HG03432 (cell line): ENCODE data around the gene DKC1.
"Not testable (repeated sequence)": the region's sequence is repeated elsewhere in the genome, so short reads cannot be mapped to it uniquely, and the experiment has no call there.

Experiments
- ATAC-seq: cut with Tn5 transposase; IDR thresholded peaks from one replicate; pipeline ENCODE4 v1.9.1; 2021; ENCODE audit warnings: mild to moderate bottlenecking, moderate library complexity; ENCODE audit not compliant: unreplicated experiment

The DKC1 gene

GRCh38 chrX:154785716-154786115 is 23.1 kb downstream of the DKC1 start:
- ATAC-seq: no peak

- no peak for ATAC-seq
Observed at GRCh38 chrX:154791467-154791866, 28.8 kb downstream of the DKC1 start.

DNA sequence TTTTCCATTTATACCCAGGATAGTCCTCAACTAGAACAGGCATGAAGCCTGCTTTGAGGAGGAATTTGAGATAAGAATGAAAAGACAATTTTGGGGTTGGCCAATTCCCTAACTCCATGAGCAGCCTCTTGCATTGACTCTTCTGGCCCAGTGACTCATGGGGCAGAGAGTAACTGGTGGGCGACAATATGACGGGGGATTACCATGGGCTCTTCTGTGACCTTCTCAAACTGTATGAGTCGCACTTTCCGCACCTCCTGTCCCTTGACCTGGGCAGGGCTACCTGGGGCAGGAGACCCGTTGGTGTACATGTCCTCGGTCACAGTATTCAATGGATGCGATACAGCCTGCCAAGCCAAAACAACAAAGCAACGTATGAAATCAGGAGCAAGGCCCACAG is 29.3 kb downstream of the DKC1 start:
- ATAC-seq: no peak

DNA sequence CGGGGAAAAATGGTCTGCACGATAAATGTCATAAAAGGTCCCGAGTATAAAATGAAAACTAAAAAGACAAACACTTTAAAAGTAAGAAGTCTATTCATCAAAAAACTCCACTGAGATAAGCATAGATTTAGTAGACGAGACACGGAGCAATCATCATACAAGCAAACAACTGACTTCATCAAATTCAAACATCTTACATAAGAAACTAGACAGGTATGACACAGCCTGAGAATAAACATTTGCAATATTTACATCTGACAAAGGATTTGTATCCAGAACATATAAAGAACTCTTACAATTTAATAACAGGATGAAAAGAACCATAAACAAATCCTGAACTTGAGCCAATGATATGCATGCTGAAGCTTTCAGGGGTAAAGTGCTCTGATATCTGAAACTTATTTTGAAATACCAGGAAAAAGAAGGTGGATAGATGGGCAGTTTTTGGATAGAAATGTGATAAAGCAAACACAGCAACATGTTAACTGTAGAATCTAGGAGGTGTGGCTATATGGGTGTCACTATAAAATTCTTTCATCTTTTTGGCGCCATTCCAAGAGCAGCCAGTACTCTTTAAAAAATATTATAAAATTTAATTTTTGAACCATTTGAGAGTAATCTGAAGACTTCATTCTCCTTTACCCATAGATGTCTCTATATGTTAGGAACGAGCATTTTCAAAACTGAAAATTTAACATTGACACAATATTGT is 30.6 kb downstream of the DKC1 start:
- no peak for ATAC-seq

DNA sequence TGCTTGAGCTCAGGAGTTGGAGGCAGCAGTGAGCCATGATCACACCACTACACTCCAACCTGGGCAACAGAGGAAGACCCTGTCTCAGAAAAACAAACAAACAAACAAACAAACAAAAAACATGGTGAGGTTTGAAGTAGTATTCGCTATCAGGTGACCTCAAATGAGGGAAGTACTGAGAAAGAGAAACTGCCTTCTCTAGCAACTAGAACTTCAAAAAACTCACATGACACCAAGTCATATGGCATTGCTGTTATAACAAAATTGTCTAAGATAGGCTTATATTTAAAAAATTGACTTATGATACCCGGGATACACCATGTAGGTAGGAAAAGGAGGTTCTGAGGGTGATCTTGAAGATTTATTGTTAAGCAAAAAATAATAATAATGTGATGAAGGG is 32.4 kb downstream of the DKC1 start:
- no peak for ATAC-seq

DNA sequence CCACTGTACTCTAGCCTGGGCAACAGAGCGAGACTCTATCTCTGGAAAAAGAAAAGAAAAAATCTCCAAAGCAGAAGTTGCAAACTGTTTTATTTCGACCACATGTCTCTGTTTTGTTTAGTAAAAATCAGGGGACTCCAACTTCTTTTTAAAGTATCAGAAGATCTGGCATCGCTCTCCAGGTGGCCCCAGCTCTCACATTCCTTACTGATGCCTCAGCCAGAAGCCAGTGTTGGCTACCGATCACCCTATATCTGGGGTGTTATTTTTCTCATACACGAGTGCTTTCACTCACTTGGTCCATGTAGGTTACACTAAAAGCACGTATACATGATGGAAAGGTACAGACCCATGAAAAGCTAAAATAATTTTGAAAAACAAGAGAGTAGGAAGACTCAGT is 34.3 kb downstream of the DKC1 start:
- ATAC-seq: no peak

- ATAC-seq: no peak
Observed at GRCh38 chrX:154799556-154800348, 37.1 kb downstream of the DKC1 start.

GRCh38 chrX:154800478-154801210 is 38.0 kb downstream of the DKC1 start:
- ATAC-seq: no peak

GRCh38 chrX:154802947-154803346 is 40.3 kb downstream of the DKC1 start:
- ATAC-seq: no peak

DNA sequence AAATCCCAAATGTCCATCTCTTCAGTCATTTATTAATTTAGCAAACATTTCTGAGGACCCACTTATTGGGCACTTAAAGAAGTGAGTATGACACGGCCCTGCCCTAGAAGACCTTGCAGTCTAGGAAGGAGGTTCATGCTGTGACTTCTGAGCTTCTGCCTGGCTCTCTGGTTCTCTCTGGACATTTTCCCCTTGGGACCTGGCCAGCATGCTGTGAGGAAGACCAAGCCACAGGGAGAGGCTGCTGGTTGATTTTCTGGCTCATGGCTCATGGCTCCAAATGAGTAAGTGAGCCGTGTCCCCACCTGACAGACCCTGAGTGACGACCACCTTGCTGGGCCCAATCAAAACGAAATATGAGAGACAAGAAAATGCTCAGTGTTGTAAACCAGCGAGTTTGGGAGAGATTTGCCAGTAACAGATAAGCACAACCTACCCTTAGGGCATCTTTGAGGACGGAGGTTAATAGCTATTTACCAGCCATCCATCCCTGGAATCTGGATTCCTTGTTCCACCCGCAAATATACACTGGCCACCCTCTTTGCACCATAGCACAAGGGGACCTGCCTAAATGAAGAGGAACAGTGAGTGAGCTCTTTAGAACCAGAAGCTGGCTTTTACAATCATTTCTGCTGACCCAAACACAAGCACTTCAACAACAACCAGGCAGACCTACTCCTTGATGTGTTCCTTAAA is 41.7 kb downstream of the DKC1 start:
- ATAC-seq: no peak

DNA sequence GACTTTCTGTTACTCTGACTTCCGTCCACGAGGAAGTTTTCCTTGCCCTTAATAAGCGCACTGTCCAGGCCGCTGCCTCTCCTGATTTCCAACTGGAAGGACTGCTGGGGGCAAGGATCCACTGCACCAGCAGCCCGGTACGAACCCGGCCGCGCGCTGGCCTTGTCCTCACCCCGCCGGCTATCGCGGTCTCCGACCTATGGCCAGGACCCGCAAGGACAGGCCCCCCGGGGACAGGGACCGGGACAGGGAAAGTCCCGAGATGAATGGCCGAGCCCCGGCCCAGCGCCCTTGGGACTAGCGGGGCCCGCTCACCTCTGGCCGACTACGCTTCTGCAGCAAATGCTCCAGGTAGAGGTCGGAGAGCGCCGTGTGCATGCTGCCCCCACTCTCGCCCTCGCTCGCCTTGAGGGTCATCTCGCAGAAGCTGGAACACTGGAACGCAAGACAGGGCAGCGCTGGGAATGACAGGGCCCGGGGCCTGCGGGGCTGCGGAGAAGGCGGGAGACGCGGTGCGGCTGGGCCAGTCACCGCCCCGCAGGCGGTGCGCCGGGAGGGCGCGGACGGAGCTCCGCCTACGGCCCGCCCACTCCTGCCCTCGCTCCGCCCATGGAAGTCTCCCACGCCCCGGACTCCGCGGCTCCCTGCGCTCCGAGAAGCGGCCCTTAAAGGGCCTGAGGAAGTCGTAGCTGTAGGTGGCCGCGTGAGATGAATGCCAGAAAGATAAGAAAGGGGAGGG is 42.5 kb downstream of the DKC1 start, which contains the start of gene MPP1:
TSS of gene MPP1 (minus strand) at position 529 of the 739 bp plus-strand sequence. CDS start at position 417, 112 bp downstream.
- ATAC-seq: peak; percentile 98

GRCh38 chrX:154805696-154806091 is 43.0 kb downstream of the DKC1 start:
- no peak for ATAC-seq

- no peak for ATAC-seq
Observed at GRCh38 chrX:154806837-154807501, 44.3 kb downstream of the DKC1 start.

DNA sequence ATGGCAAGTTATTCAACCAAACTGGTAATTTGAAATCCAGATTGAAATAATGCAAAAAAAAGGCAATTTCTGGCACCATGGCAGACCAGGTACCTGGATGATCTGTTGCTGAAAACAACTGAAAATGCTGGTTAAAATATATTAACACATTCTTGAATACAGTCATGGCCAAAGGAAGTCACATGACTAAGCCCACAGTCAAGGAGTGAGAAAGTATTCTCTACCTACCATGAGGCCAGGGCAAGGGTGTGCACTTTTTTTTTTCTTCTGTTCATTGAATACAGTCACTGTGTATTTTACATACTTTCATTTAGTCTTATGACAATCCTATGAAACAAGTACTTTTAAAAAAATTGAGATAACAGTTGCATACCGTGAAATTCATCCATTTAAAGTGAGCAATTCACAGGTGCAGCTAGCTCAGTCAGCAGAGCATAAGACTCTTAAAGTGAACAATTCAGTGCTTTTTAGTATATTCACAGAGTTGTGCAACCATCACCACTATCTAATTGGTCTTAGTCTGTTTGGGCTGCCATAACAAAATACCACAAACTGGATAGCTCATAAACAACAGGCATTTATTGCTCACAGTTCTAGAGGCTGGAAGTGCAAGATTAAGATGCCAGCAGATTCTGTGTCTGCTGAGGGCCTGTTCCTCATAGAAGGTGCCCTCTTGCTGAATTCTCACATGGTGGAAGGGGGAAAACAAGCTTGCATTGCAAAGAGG is 47.4 kb downstream of the DKC1 start:
- ATAC-seq: no peak

DNA sequence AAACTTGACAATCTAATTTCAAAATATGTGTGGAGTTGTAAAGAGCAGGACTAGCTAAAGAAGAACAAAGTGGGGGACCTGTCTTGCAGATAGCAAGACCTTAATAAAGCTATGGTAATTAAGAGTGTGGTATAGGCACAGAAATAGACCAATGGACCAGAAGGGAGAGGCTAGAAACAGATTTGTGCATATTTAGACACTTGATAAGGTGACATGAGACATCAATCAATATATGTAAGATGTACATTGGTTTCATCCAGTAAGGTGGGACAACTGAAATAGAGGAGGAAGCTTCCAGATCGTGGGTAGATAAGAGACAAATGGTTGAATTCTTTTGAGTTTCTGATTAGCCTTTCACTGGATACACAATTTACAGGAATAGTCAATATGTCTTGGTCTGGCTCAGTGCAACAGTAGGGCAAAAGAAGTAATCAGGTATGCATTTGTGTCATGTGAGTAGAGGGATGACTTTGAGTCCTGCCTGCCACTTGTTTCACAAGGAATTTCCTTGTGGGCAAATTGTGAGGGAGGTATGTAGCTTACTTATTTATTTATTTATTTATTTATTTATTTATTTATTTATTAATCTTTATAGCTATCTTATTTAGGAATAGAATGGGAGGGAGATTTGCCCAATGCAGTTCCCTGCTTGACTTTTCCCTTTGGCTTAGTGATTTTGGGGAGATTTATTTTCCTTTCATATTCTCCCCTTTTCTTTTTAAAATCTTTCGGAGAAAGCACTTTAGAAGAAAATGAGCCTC is 49.9 kb downstream of the DKC1 start:
- ATAC-seq: no peak

DNA sequence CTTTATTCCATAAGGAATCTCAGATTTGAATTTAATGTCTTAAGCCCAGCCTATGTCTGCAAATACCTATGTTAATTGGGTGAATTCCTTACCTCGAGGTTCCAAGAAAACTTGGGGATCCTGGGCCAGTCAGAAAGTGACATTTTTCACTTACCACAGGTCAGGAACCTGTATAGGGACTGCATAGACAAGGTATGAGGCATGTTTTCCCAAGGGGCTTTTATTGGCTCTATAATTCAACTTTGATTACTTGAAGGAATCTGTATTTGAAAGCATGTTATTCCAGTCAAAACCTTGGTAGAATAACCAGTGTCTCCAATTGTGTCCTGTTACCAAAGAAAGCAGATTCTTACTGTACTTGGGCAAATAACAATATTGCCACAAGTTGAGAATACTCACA is 51.1 kb downstream of the DKC1 start:
- ATAC-seq: no peak

GRCh38 chrX:154815274-154815818 is 52.7 kb downstream of the DKC1 start:
- ATAC-seq: no peak

- not testable (repeated sequence) for ATAC-seq
Observed at GRCh38 chrX:154816326-154816898, 53.7 kb downstream of the DKC1 start.
